GM12892 (cell line): ENCODE measurements around the gene CFDP1.

ENCODE experiments used
- POLR2A ChIP-seq: IDR thresholded peaks from 2 replicates; pipeline ENCODE4 v1.6.1; 2011; ENCODE audit warnings: low read depth, low read length, control low read depth
- POLR2AphosphoS5 ChIP-seq: IDR thresholded peaks from 2 replicates; pipeline ENCODE4 v1.6.1; 2011; ENCODE audit warnings: low read depth, low read length, control low read depth
- TAF1 ChIP-seq: IDR thresholded peaks from 2 replicates; pipeline ENCODE4 v1.6.1; 2011; ENCODE audit warnings: low read depth, mild to moderate bottlenecking, control low read depth, low read length, borderline replicate concordance

GRCh38 chr16:75432828-75433731 is at the start of gene CFDP1:
- TF ChIP-seq POLR2A (peak; percentile 59; the same call in 1 of the 2 replicates), POLR2AphosphoS5 (0 out of 2 replicates have a peak, but pooled peaks have one; percentile 49), TAF1 (no peak)
